ENCODE data around the gene ADAM10. TPM values are rescaled to one million over a fixed set of nuclear protein-coding genes. Genes with fewer than 3 reads are reported as not detected.

ADAM10 gene
- total and polyA plus RNA-seq, 4 donors: 11.6 to 115 (median 57.5) TPM

DNA sequence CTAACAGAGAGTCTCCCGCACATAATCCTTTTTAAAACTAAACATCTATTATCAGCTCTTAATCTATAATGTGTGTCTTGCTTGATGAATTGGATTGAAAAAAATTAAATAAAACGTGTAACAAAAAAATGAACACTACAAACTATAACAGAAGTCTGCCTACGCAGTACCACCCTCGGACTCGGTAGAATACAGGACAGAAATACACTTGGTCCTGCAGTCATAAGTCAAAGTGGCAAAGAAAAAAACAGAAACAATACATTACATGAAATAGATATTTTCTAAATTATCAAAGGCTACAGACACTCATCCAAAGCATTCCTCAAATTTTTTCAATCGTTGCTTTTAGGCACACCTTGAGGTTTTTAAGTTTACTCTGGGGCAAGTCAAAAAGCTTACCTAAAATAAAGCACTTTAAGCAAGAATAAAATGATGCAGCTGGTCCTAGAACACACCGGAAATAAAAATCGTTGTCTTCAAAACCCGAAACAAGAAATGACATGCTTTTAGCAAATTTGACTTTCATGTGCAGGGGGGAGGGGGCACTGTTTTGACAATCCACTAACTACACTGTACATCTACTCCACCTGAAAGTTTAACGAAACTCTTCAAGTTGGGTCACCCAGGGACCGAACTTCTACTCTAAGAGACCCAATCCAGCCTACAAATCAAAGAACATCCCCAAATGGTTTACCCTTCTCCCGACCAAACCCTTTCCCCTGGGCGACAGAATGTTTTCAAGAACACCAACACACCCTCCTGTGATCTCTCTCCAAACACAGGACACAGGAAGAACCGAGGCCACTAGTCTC, 1.3 kb downstream of the ADAM10 start:
- H3K4me1 ChIP-seq (ENCODE audit: control insufficient read depth in 1 of 2, insufficient read depth in 2 of 2, low read length in 2 of 2): no peaks in the 10 kb centered on the region
- no peaks in the 10 kb centered on the region for H3K36me3 ChIP-seq (ENCODE audit: control insufficient read depth in 1 of 2, insufficient read depth in 2 of 2, low read length in 1 of 2)
- H3K4me3 ChIP-seq (ENCODE audit: low read length in 2 of 2): peak overlapping the region; percentile 67 to 95
- 3 to 4% methylated on average over 14 of the region's 14 CpGs for WGBS, 2 donors
- DNase-seq (no peak), ATAC-seq (ENCODE audit: low FRiP score) (no peak)
- H3K9me3 ChIP-seq (ENCODE audit: control insufficient read depth, low read length): no peaks in the 10 kb centered on the region
- H3K27ac ChIP-seq (ENCODE audit: low read depth in 1 of 2, low read length in 2 of 2): peak overlapping the region; percentile 6 to 97
- intact Hi-C loops (cut with DNase I): loop anchor here (2.0 to 10.0 kb wide), 2 partner anchors 23 to 223 kb away; partner anchors contain the start of gene MINDY2 (in 1 of the 2)
- no peaks in the 10 kb centered on the region for H3K27me3 ChIP-seq (ENCODE audit: control insufficient read depth in 1 of 2, insufficient read depth in 2 of 2, low read length in 1 of 2)

GRCh38 chr15:58746174-58746573, 3.3 kb downstream of the ADAM10 start:
- Histone ChIP-seq H3K4me1 (ENCODE audit: control insufficient read depth in 1 of 2, insufficient read depth in 2 of 2, low read length in 2 of 2) (no peaks in the 10 kb centered on the region), H3K36me3 (ENCODE audit: control insufficient read depth in 1 of 2, insufficient read depth in 2 of 2, low read length in 1 of 2) (no peaks in the 10 kb centered on the region), H3K27me3 (ENCODE audit: control insufficient read depth in 1 of 2, insufficient read depth in 2 of 2, low read length in 1 of 2) (no peaks in the 10 kb centered on the region), H3K4me3 (ENCODE audit: low read length in 2 of 2) (peak overlapping the region in 1 of 2 donors; percentile 6), H3K9me3 (ENCODE audit: control insufficient read depth, low read length) (no peaks in the 10 kb centered on the region), H3K27ac (ENCODE audit: low read depth in 1 of 2, low read length in 2 of 2) (no peak overlapping the region)
- DNase-seq (no peak), ATAC-seq (ENCODE audit: low FRiP score) (no peak)
- intact Hi-C loops (cut with DNase I): loop anchor here in 1 of 2 donors (10.0 kb wide), 1 partner anchor 221 kb away; no protein-coding TSS in a partner anchor
- 99 to 100% methylated on average over 1 of the region's 1 CpG for WGBS, 2 donors

GRCh38 chr15:58742819-58743502, 6.5 kb downstream of the ADAM10 start:
- no peaks in the 10 kb centered on the region for H3K27me3 ChIP-seq (ENCODE audit: control insufficient read depth in 1 of 2, insufficient read depth in 2 of 2, low read length in 1 of 2)
- no peak for ATAC-seq (ENCODE audit: low FRiP score)
- H3K4me1 ChIP-seq (ENCODE audit: control insufficient read depth in 1 of 2, insufficient read depth in 2 of 2, low read length in 2 of 2): peaks cover 0 to 2% of the 10 kb centered on the region in 2 donors
- intact Hi-C loops (cut with DNase I): loop anchor here (5.0 to 10.0 kb wide), 2 partner anchors 218 to 516 kb away; no protein-coding TSS in a partner anchor
- H3K4me3 ChIP-seq (ENCODE audit: low read length in 2 of 2): no peak overlapping the region
- no peaks in the 10 kb centered on the region for H3K9me3 ChIP-seq (ENCODE audit: control insufficient read depth, low read length)
- no peak for DNase-seq
- WGBS, 2 donors: 79 to 82% methylated on average over 5 of the region's 5 CpGs
- no peaks in the 10 kb centered on the region for H3K36me3 ChIP-seq (ENCODE audit: control insufficient read depth in 1 of 2, insufficient read depth in 2 of 2, low read length in 1 of 2)
- H3K27ac ChIP-seq (ENCODE audit: low read depth in 1 of 2, low read length in 2 of 2): peak overlapping the region in 1 of 2 donors; percentile 75

DNA sequence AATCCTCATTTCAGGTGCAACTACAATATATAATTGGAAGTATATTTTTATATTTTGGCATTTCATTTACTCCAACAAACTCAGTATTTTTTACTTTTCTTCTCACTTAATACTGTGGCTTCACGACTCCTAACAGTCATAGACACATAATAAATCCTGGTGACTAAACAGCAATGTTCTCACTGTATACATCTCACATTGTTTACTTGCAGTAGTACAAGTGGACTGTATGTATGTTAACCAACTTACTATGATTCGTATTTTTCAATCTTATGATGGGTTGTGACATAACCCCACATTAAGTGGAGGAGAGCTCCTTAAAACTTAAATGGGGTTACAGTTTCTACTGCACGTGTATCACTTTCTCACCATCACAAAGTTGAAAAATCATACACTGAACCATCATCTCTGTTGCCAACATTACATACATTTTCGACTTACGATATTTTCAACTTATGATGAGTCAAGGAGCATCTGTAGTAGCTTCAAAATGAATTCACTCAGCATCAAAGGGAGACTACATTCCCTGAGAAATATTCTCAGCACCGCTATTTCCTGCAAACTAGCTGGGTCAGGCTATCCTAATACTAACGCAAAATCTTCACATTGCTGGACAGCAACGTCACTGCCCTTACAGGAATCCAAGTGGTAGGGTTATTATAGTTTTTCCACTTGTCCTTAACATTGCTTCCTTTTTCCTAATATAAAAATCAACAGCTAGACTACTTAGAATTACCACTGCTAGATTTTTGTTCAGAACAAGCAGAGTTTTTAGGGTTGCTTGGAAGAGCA, 7.3 kb downstream of the ADAM10 start:
- ATAC-seq (ENCODE audit: low FRiP score): peak; percentile 66

GRCh38 chr15:58741032-58741431, 8.5 kb downstream of the ADAM10 start:
- H3K4me1 ChIP-seq (ENCODE audit: control insufficient read depth in 1 of 2, insufficient read depth in 2 of 2, low read length in 2 of 2): peaks cover 2 to 3% of the 10 kb centered on the region in 2 donors
- no peak overlapping the region for H3K27ac ChIP-seq (ENCODE audit: low read depth in 1 of 2, low read length in 2 of 2)
- ATAC-seq (ENCODE audit: low FRiP score): no peak
- no peaks in the 10 kb centered on the region for H3K27me3 ChIP-seq (ENCODE audit: control insufficient read depth in 1 of 2, insufficient read depth in 2 of 2, low read length in 1 of 2)
- 87 to 97% methylated on average over 2 of the region's 2 CpGs for WGBS, 2 donors
- intact Hi-C loops (cut with DNase I): loop anchor here (5.0 to 10.0 kb wide), 2 partner anchors 216 to 514 kb away; no protein-coding TSS in a partner anchor
- no peaks in the 10 kb centered on the region for H3K36me3 ChIP-seq (ENCODE audit: control insufficient read depth in 1 of 2, insufficient read depth in 2 of 2, low read length in 1 of 2)
- DNase-seq: no peak
- no peak overlapping the region for H3K4me3 ChIP-seq (ENCODE audit: low read length in 2 of 2)
- H3K9me3 ChIP-seq (ENCODE audit: control insufficient read depth, low read length): no peaks in the 10 kb centered on the region

More for the DNA sequence above, 7.3 kb downstream of the ADAM10 start:
- Histone ChIP-seq H3K4me1 (ENCODE audit: control insufficient read depth in 1 of 2, insufficient read depth in 2 of 2, low read length in 2 of 2) (peaks cover 0 to 2% of the 10 kb centered on the region in 2 donors), H3K27ac (ENCODE audit: low read depth in 1 of 2, low read length in 2 of 2) (no peak overlapping the region), H3K9me3 (ENCODE audit: control insufficient read depth, low read length) (no peaks in the 10 kb centered on the region), H3K27me3 (ENCODE audit: control insufficient read depth in 1 of 2, insufficient read depth in 2 of 2, low read length in 1 of 2) (no peaks in the 10 kb centered on the region), H3K36me3 (ENCODE audit: control insufficient read depth in 1 of 2, insufficient read depth in 2 of 2, low read length in 1 of 2) (no peaks in the 10 kb centered on the region), H3K4me3 (ENCODE audit: low read length in 2 of 2) (no peak overlapping the region)
- 38 to 40% methylated on average over 8 of the region's 8 CpGs for WGBS, 2 donors
- intact Hi-C loops (cut with DNase I): loop anchor here (5.0 to 10.0 kb wide), 2 partner anchors 217 to 515 kb away; no protein-coding TSS in a partner anchor
- DNase-seq: no peak

DNA sequence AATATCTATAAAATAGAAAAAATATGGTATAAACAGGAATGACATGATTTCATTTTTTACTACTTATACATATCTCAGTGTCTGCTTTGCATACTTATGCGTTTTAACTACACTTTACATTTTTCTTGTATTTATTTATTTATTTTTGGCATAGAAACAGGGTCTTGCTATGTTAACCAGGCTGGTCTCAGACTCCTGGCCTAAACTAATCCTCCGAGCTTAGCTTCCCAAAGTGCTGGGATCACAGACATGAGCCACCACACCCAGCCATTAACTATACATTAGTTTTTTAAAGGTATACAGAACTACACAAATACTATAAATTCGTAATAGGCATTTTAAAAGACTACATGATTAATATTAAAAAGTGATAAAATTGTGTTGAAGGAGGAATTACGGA, 9.1 kb downstream of the ADAM10 start:
- H3K4me3 ChIP-seq (ENCODE audit: low read length in 2 of 2): no peak overlapping the region
- H3K27ac ChIP-seq (ENCODE audit: low read depth in 1 of 2, low read length in 2 of 2): no peak overlapping the region
- no peaks in the 10 kb centered on the region for H3K9me3 ChIP-seq (ENCODE audit: control insufficient read depth, low read length)
- WGBS, 2 donors: 78 to 83% methylated on average over 4 of the region's 4 CpGs
- no peaks in the 10 kb centered on the region for H3K27me3 ChIP-seq (ENCODE audit: control insufficient read depth in 1 of 2, insufficient read depth in 2 of 2, low read length in 1 of 2)
- no peak for ATAC-seq (ENCODE audit: low FRiP score)
- DNase-seq: no peak
- no peaks in the 10 kb centered on the region for H3K36me3 ChIP-seq (ENCODE audit: control insufficient read depth in 1 of 2, insufficient read depth in 2 of 2, low read length in 1 of 2)
- intact Hi-C loops (cut with DNase I): loop anchor here (5.0 to 10.0 kb wide), 2 partner anchors 216 to 513 kb away; no protein-coding TSS in a partner anchor
- peaks cover 2 to 3% of the 10 kb centered on the region in 2 donors for H3K4me1 ChIP-seq (ENCODE audit: control insufficient read depth in 1 of 2, insufficient read depth in 2 of 2, low read length in 2 of 2)

- Histone ChIP-seq H3K27ac (ENCODE audit: low read depth in 1 of 2, low read length in 2 of 2) (no peak overlapping the region), H3K4me3 (ENCODE audit: low read length in 2 of 2) (no peak overlapping the region), H3K4me1 (ENCODE audit: control insufficient read depth in 1 of 2, insufficient read depth in 2 of 2, low read length in 2 of 2) (peaks cover 2 to 3% of the 10 kb centered on the region in 2 donors), H3K9me3 (ENCODE audit: control insufficient read depth, low read length) (no peaks in the 10 kb centered on the region), H3K27me3 (ENCODE audit: control insufficient read depth in 1 of 2, insufficient read depth in 2 of 2, low read length in 1 of 2) (no peaks in the 10 kb centered on the region), H3K36me3 (ENCODE audit: control insufficient read depth in 1 of 2, insufficient read depth in 2 of 2, low read length in 1 of 2) (no peaks in the 10 kb centered on the region)
- 64 to 66% methylated on average over 1 of the region's 1 CpG for WGBS, 2 donors
- intact Hi-C loops (cut with DNase I): no loop called here
- ATAC-seq (ENCODE audit: low FRiP score) (no peak), DNase-seq (no peak)
Measured at GRCh38 chr15:58738046-58738707, 11.3 kb downstream of the ADAM10 start.

- Histone ChIP-seq H3K27ac (ENCODE audit: low read depth in 1 of 2, low read length in 2 of 2) (no peak overlapping the region), H3K4me3 (ENCODE audit: low read length in 2 of 2) (no peak overlapping the region), H3K36me3 (ENCODE audit: control insufficient read depth in 1 of 2, insufficient read depth in 2 of 2, low read length in 1 of 2) (no peaks in the 10 kb centered on the region), H3K4me1 (ENCODE audit: control insufficient read depth in 1 of 2, insufficient read depth in 2 of 2, low read length in 2 of 2) (peaks cover 2 to 3% of the 10 kb centered on the region in 2 donors), H3K27me3 (ENCODE audit: control insufficient read depth in 1 of 2, insufficient read depth in 2 of 2, low read length in 1 of 2) (no peaks in the 10 kb centered on the region), H3K9me3 (ENCODE audit: control insufficient read depth, low read length) (no peaks in the 10 kb centered on the region)
- DNase-seq (no peak), ATAC-seq (ENCODE audit: low FRiP score) (no peak)
- intact Hi-C loops (cut with DNase I): no loop called here
- WGBS, 2 donors: 94% methylated on average over 3 of the region's 3 CpGs
Measured at GRCh38 chr15:58737298-58737697, 12.2 kb downstream of the ADAM10 start.

Data from aorta (tissue), 5 donors.